GM12891 (cell line): Measurements from ENCODE around the gene PICALM.

ENCODE experiments used
- POLR2A ChIP-seq: IDR thresholded peaks from 2 replicates; pipeline ENCODE4 v1.6.1; 2011; ENCODE audit warnings: low read depth, low read length, control low read depth
- TAF1 ChIP-seq: IDR thresholded peaks from 2 replicates; pipeline ENCODE4 v1.6.1; 2011; ENCODE audit warnings: low read depth, low read length, control low read depth

- TF ChIP-seq TAF1 (no peak), POLR2A (no peak)
These were observed 6.2 kb downstream of the PICALM start for GRCh38 chr11:86062719-86063118.
